ENCODE data around the gene POSTN.
"Not testable (repeated sequence)": the region's sequence is repeated elsewhere in the genome, so short reads cannot be mapped to it uniquely, and the experiment has no call there.

POSTN gene

GRCh38 chr13:37595162-37595561 is 3.4 kb downstream of the POSTN start:
- no peak for DNase-seq (ENCODE audit: low spot score)

- DNase-seq (ENCODE audit: low spot score), result no peak
These were observed 4.0 kb downstream of the POSTN start for GRCh38 chr13:37594550-37594949.

GRCh38 chr13:37589381-37589780 is 9.2 kb downstream of the POSTN start:
- not testable (repeated sequence) for DNase-seq (ENCODE audit: low spot score)

GRCh38 chr13:37587236-37587635 is 11.3 kb downstream of the POSTN start:
- DNase-seq (ENCODE audit: low spot score), result no peak

- no peak for DNase-seq (ENCODE audit: low spot score)
These were observed 12.4 kb downstream of the POSTN start for GRCh38 chr13:37586164-37586563.

- no peak for DNase-seq (ENCODE audit: low spot score)
These were observed 13.0 kb downstream of the POSTN start for GRCh38 chr13:37585541-37585940.

GRCh38 chr13:37576601-37577000 is 22.0 kb downstream of the POSTN start:
- no peak for DNase-seq (ENCODE audit: low spot score)

- no peak for DNase-seq (ENCODE audit: low spot score)
These were observed 33.1 kb downstream of the POSTN start for GRCh38 chr13:37565425-37565824.

GRCh38 chr13:37561031-37561430 is 37.5 kb downstream of the POSTN start:
- DNase-seq (ENCODE audit: low spot score), result no peak

- DNase-seq (ENCODE audit: low spot score), result no peak
These were observed 38.0 kb downstream of the POSTN start for GRCh38 chr13:37560526-37560925.

GRCh38 chr13:37558766-37559165 is 39.8 kb downstream of the POSTN start:
- not testable (repeated sequence) for DNase-seq (ENCODE audit: low spot score)

- no peak for DNase-seq (ENCODE audit: low spot score)
These were observed 52.5 kb downstream of the POSTN start for GRCh38 chr13:37546087-37546486.

- no peak for DNase-seq (ENCODE audit: low spot score)
These were observed 53.6 kb downstream of the POSTN start for GRCh38 chr13:37544995-37545394.

GRCh38 chr13:37539976-37540605 is 58.5 kb downstream of the POSTN start:
- DNase-seq (ENCODE audit: low spot score), result no peak

GRCh38 chr13:37539170-37539569 is 59.4 kb downstream of the POSTN start:
- DNase-seq (ENCODE audit: low spot score), result no peak

GRCh38 chr13:37535501-37535900 is 63.1 kb downstream of the POSTN start:
- DNase-seq (ENCODE audit: low spot score), result no peak

GRCh38 chr13:37534676-37535075 is 63.9 kb downstream of the POSTN start:
- no peak for DNase-seq (ENCODE audit: low spot score)

GRCh38 chr13:37534181-37534580 is 64.4 kb downstream of the POSTN start:
- DNase-seq (ENCODE audit: low spot score), result no peak

GRCh38 chr13:37531049-37531448 is 67.5 kb downstream of the POSTN start:
- DNase-seq (ENCODE audit: low spot score), result no peak

GRCh38 chr13:37529751-37530385 is 68.7 kb downstream of the POSTN start:
- DNase-seq (ENCODE audit: low spot score), result no peak

- DNase-seq (ENCODE audit: low spot score), result no peak
These were observed 71.7 kb downstream of the POSTN start for GRCh38 chr13:37526710-37527473.

GRCh38 chr13:37515226-37515625 is 83.3 kb downstream of the POSTN start:
- no peak for DNase-seq (ENCODE audit: low spot score)
